Spinal cord (tissue), 10 donors: ENCODE results near the gene SPEM2. TPM values are rescaled to one million over a fixed set of nuclear protein-coding genes. Genes with fewer than 3 reads are reported as not detected.

Experiments
- DNase-seq, 6 donors: peaks; one replicate each; pipeline versions ENCODE4 v3.0.0 to v3.0.0-alpha.2; 2013 to 2015; ENCODE audit warnings: low spot score in 6 of 6, low read depth in 4 of 6
- H3K27ac ChIP-seq: one replicate; pipeline ENCODE4 v1.5.1; 2013; ENCODE audit warnings: low read depth, low read length, control low read depth
- H3K27me3 ChIP-seq: one replicate; pipeline ENCODE4 v1.6.1; 2013; ENCODE audit warnings: low read length; ENCODE audit not compliant: control insufficient read depth, insufficient read depth
- H3K36me3 ChIP-seq: one replicate; pipeline ENCODE4 v1.6.1; 2013; ENCODE audit warnings: low read length; ENCODE audit not compliant: control insufficient read depth, insufficient read depth
- H3K4me1 ChIP-seq: one replicate; pipeline ENCODE4 v1.6.1; 2013; ENCODE audit warnings: low read length; ENCODE audit not compliant: control insufficient read depth, insufficient read depth
- H3K4me3 ChIP-seq: one replicate; pipeline ENCODE4 v1.5.1; 2013; ENCODE audit warnings: low read depth, low read length, control low read depth
- H3K9me3 ChIP-seq: one replicate; pipeline ENCODE4 v1.6.1; 2013; ENCODE audit warnings: low read length; ENCODE audit not compliant: control insufficient read depth, insufficient read depth
- WGBS: methylation state at CpG from one replicate; pipeline ENCODE4 v1.1.5; 2013; ENCODE audit warnings: missing lambda C conversion rate; ENCODE audit not compliant: insufficient coverage; 5-methylcytosine and 5-hydroxymethylcytosine counted together
- polyA plus RNA-seq, 2 donors: library from polyadenylated mRNA; unstranded; fragments of 120-200 nt; gene quantifications; one replicate each; pipeline ENCODE4 v1.2.1, GENCODE V29; 2013; ENCODE audit not compliant: insufficient read length in 2 of 2
- total RNA-seq, 2 donors: library from RNA; depleted of rRNA in 1 of 2; stranded (reverse); fragments of 120-200 nt in 1 of 2; fragments of >200 nt in 1 of 2; gene quantifications; one replicate each; pipeline versions ENCODE4 v1.2.3 to v1.2.4, GENCODE V29; 2013 to 2014
- donor health status: healthy.

SPEM2 gene
- total and polyA plus RNA-seq, 4 donors = 0.23 to 0.67 TPM; not detected in 2

- DNase-seq = no peak
- no peaks in the 10 kb centered on the region for H3K36me3 ChIP-seq
- H3K4me1 ChIP-seq = peaks cover 21% of the 10 kb centered on the region
- H3K27ac ChIP-seq = no peak overlapping the region
- H3K27me3 ChIP-seq = peaks cover 30% of the 10 kb centered on the region
- H3K4me3 ChIP-seq = no peak overlapping the region
- no peaks in the 10 kb centered on the region for H3K9me3 ChIP-seq
- WGBS = no CpG with 5 or more reads among the region's 7 CpGs
These were observed 23.0 kb downstream of the SPEM2 start for GRCh38 chr17:7448461-7448860.

GRCh38 chr17:7459961-7460545 is 34.6 kb downstream of the SPEM2 start:
- Histone ChIP-seq H3K27ac (no peak overlapping the region), H3K4me3 (no peak overlapping the region), H3K4me1 (peaks cover 14% of the 10 kb centered on the region), H3K36me3 (peaks cover 40% of the 10 kb centered on the region), H3K27me3 (no peaks in the 10 kb centered on the region), H3K9me3 (no peaks in the 10 kb centered on the region)
- DNase-seq = no peak
- no CpG with 5 or more reads among the region's 3 CpGs for WGBS

GRCh38 chr17:7460850-7461660 is 35.6 kb downstream of the SPEM2 start:
- peaks cover 49% of the 10 kb centered on the region for H3K36me3 ChIP-seq

GRCh38 chr17:7462474-7463371 is 37.3 kb downstream of the SPEM2 start:
- WGBS = 88% methylated on average over 36 of the region's 44 CpGs
- no peaks in the 10 kb centered on the region for H3K27me3 ChIP-seq
- no peak for DNase-seq
- H3K27ac ChIP-seq = no peak overlapping the region
- no peaks in the 10 kb centered on the region for H3K9me3 ChIP-seq
- H3K4me1 ChIP-seq = peaks cover 12% of the 10 kb centered on the region
- peaks cover 63% of the 10 kb centered on the region for H3K36me3 ChIP-seq
- no peak overlapping the region for H3K4me3 ChIP-seq

More at GRCh38 chr17:7460850-7461660, 35.6 kb downstream of the SPEM2 start:
- no peak for DNase-seq
- Histone ChIP-seq H3K4me3 (no peak overlapping the region), H3K4me1 (peaks cover 9% of the 10 kb centered on the region), H3K27ac (no peak overlapping the region), H3K9me3 (no peaks in the 10 kb centered on the region), H3K27me3 (no peaks in the 10 kb centered on the region)
- WGBS = 83% methylated on average over 5 of the region's 7 CpGs

- DNase-seq = no peak
- no peaks in the 10 kb centered on the region for H3K27me3 ChIP-seq
- H3K4me3 ChIP-seq = no peak overlapping the region
- 96% methylated on average over 10 of the region's 14 CpGs for WGBS
- H3K9me3 ChIP-seq = no peaks in the 10 kb centered on the region
- H3K4me1 ChIP-seq = peaks cover 17% of the 10 kb centered on the region
- H3K36me3 ChIP-seq = peaks cover 65% of the 10 kb centered on the region
- H3K27ac ChIP-seq = no peak overlapping the region
These were observed 38.0 kb downstream of the SPEM2 start for GRCh38 chr17:7463372-7463846.

- Histone ChIP-seq H3K36me3 (peaks cover 68% of the 10 kb centered on the region), H3K27me3 (no peaks in the 10 kb centered on the region), H3K4me3 (no peak overlapping the region), H3K27ac (no peak overlapping the region), H3K4me1 (peaks cover 17% of the 10 kb centered on the region), H3K9me3 (no peaks in the 10 kb centered on the region)
- DNase-seq = no peak
- 92% methylated on average over 7 of the region's 9 CpGs for WGBS
These were observed 38.7 kb downstream of the SPEM2 start for GRCh38 chr17:7464081-7464480.

GRCh38 chr17:7465597-7466275 is 40.3 kb downstream of the SPEM2 start:
- H3K4me1 ChIP-seq = peaks cover 17% of the 10 kb centered on the region
- H3K36me3 ChIP-seq = peaks cover 68% of the 10 kb centered on the region
- H3K27ac ChIP-seq = no peak overlapping the region
- no peak for DNase-seq
- 92% methylated on average over 28 of the region's 33 CpGs for WGBS
- H3K4me3 ChIP-seq = no peak overlapping the region
- no peaks in the 10 kb centered on the region for H3K9me3 ChIP-seq
- no peaks in the 10 kb centered on the region for H3K27me3 ChIP-seq

GRCh38 chr17:7466318-7466638 is 40.9 kb downstream of the SPEM2 start:
- Histone ChIP-seq H3K27me3 (no peaks in the 10 kb centered on the region), H3K4me1 (peaks cover 17% of the 10 kb centered on the region), H3K27ac (no peak overlapping the region), H3K9me3 (no peaks in the 10 kb centered on the region), H3K36me3 (peaks cover 65% of the 10 kb centered on the region), H3K4me3 (no peak overlapping the region)
- DNase-seq = no peak
- WGBS = 95% methylated on average over 6 of the region's 9 CpGs
